Measurements from ENCODE around the gene ZNHIT1.

DNA sequence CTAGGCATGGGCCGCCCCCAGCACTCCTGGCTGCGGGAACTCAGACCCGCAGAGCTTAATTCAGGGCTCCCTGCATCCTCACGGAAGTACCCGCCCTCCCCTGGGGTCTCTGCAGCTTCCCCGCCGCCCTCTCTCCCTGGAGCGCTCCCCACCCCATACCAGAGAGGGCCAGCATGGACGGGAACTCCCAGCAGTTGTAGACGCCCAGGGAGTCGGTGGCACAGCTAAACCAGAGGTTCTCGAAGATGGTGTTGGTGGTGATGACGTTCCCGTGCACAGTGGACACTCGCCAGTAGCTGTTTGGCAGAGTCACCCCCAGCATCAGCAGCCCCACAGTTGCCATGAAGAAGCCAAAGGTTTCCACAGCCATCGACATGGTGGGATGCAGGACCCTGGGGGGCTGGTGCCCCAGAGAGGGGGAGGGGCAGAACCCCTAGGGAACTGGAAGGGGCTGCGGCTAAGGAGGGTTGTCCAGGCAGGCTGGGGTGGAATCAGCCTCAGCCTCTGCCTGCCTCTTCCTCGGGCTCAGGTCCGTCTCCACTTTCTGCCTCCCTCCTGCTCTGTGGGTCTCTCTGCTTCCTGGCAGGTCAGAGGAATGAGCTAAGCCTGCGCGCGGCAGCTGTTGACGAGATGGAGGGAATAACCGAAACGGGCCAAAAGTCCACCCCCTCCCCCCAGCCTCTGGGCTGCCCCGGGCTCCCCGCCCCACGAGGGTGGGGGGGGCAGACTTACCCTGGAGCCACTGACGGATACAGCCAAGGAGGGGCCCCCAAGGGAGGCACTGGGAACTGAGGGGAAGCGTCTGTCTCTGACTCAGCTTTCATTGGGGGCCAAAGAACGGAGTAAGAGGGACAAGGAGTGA is 19.5 kb downstream of the ZNHIT1 start, which contains the start of gene CLDN15:
- TF ChIP-seq, protein P1, sequence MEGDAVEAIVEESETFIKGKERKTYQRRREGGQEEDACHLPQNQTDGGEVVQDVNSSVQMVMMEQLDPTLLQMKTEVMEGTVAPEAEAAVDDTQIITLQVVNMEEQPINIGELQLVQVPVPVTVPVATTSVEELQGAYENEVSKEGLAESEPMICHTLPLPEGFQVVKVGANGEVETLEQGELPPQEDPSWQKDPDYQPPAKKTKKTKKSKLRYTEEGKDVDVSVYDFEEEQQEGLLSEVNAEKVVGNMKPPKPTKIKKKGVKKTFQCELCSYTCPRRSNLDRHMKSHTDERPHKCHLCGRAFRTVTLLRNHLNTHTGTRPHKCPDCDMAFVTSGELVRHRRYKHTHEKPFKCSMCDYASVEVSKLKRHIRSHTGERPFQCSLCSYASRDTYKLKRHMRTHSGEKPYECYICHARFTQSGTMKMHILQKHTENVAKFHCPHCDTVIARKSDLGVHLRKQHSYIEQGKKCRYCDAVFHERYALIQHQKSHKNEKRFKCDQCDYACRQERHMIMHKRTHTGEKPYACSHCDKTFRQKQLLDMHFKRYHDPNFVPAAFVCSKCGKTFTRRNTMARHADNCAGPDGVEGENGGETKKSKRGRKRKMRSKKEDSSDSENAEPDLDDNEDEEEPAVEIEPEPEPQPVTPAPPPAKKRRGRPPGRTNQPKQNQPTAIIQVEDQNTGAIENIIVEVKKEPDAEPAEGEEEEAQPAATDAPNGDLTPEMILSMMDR (IDR thresholded peaks at IDR 0.05): no peak
- TF ChIP-seq POLR2A (IDR thresholded peaks at IDR 0.05; ENCODE audit: low read depth): no peak
- peak; percentile 55 to 66 for TF ChIP-seq POLR2AphosphoS5 (IDR thresholded peaks at IDR 0.05)
- TF ChIP-seq EP300 (IDR thresholded peaks at IDR 0.05): no peak
